Endothelial cell of umbilical vein (primary cell): ENCODE results near the gene CD300H. TPM values are rescaled to one million over a fixed set of nuclear protein-coding genes. Genes with fewer than 3 reads are reported as not detected.

Experiments used
- BruUV-seq: library from RNA; stranded (reverse); fragments of 400-500 nt; replicated peaks from 2 replicates; lab custom pipeline; 2021; lab: Mats Ljungman, UMichigan
- CTCF ChIA-PET: fragments of 300-600, 350-600 bp; sonication (Branson Sonifier 250); formaldehyde crosslinking; loops from one replicate; lab custom pipeline; 2021; ENCODE audit warnings: antibody characterized with exemption, inconsistent platforms; lab: Charles Lee
- POLR2A ChIA-PET: fragments of 300-600, 350-600 bp; sonication (Branson Sonifier 250); formaldehyde crosslinking; loops from one replicate; lab custom pipeline; 2021; ENCODE audit warnings: antibody characterized with exemption, inconsistent platforms; lab: Charles Lee
- DNase-seq: peaks from one replicate; pipeline ENCODE4 v3.0.0-alpha.2; 2011; ENCODE audit warnings: low read depth, low spot score
- FAIRE-seq: peaks from 2 replicates; lab custom pipeline; 2011; peaks lifted over from hg19 to GRCh38; lab: Jason Lieb, UNC
- H2AFZ ChIP-seq: 2 replicates; pipeline ENCODE4 v1.6.0; 2012; ENCODE audit warnings: low read depth, low read length, control low read depth, inconsistent platforms
- H3K27ac ChIP-seq: 2 replicates; pipeline ENCODE4 v1.5.1; 2011; ENCODE audit warnings: low read depth, mild to moderate bottlenecking, control low read depth, low read length, moderate library complexity; ENCODE audit not compliant: insufficient read depth
- H3K27me3 ChIP-seq, 2 experiments: 2 replicates each; pipeline versions ENCODE4 v1.6.0 to v1.6.1; 2011; ENCODE audit warnings: low read length in 2 of 2, mixed read lengths in 1 of 2; ENCODE audit not compliant: control insufficient read depth in 2 of 2, insufficient read depth in 2 of 2
- H3K36me3 ChIP-seq, 2 experiments: 2 replicates in 1 of 2; 3 replicates in 1 of 2; pipeline ENCODE4 v1.5.1; 2011; ENCODE audit warnings: low read length in 2 of 2, mild to moderate bottlenecking in 1 of 2, moderate library complexity in 1 of 2; ENCODE audit not compliant: control insufficient read depth in 2 of 2, insufficient read depth in 2 of 2; ENCODE audit errors: extremely low read depth in 1 of 2
- H3K4me1 ChIP-seq: 3 replicates; pipeline ENCODE4 v1.5.1; 2011; ENCODE audit warnings: mild to moderate bottlenecking, low read length; ENCODE audit not compliant: control insufficient read depth, insufficient read depth; ENCODE audit errors: extremely low read depth
- H3K4me2 ChIP-seq: 2 replicates; pipeline ENCODE4 v1.6.1; 2011; ENCODE audit warnings: low read length, control low read depth, mixed read lengths; ENCODE audit not compliant: insufficient read depth
- H3K4me3 ChIP-seq, 3 experiments: fragments of 200-600 bp in 1 of 3; sonication (generic), shearing (Covaris generic) in 1 of 3; replicated peaks in 1 of 3; 2 replicates each; pipeline ENCODE4 v1.5.1; 2011 to 2016; ENCODE audit warnings: control low read depth in 3 of 3, low read length in 3 of 3, mild to moderate bottlenecking in 2 of 3, inconsistent platforms in 1 of 3, low read depth in 1 of 3, moderate library complexity in 1 of 3; ENCODE audit not compliant: insufficient read depth in 1 of 3
- H3K79me2 ChIP-seq: 2 replicates; pipeline ENCODE4 v1.6.0; 2012; ENCODE audit warnings: low read length, inconsistent platforms; ENCODE audit not compliant: control insufficient read depth, insufficient read depth
- H3K9ac ChIP-seq: replicated peaks from 2 replicates; pipeline ENCODE3; 2011; ENCODE audit warnings: low read length, control low read depth; ENCODE audit not compliant: insufficient read depth; ENCODE audit errors: extremely low read depth
- H3K9me1 ChIP-seq: replicated peaks from 3 replicates; pipeline ENCODE4 v1.6.0; 2011; ENCODE audit warnings: mild to moderate bottlenecking, low read length; ENCODE audit not compliant: control insufficient read depth, insufficient read depth; ENCODE audit errors: extremely low read depth
- H3K9me3 ChIP-seq: replicated peaks from 2 replicates; pipeline ENCODE4 v1.5.1; 2012; ENCODE audit warnings: low read length, inconsistent platforms; ENCODE audit not compliant: control insufficient read depth, insufficient read depth
- H4K20me1 ChIP-seq: replicated peaks from 2 replicates; pipeline ENCODE3; 2011; ENCODE audit warnings: mild to moderate bottlenecking, low read length; ENCODE audit not compliant: control insufficient read depth, insufficient read depth; ENCODE audit errors: extremely low read depth
- EZH2 ChIP-seq: IDR thresholded peaks from 2 replicates; pipeline ENCODE4 v1.6.1; 2012; ENCODE audit warnings: borderline replicate concordance, low read depth, mild to moderate bottlenecking, moderate library complexity, low read length, inconsistent platforms; ENCODE audit not compliant: severe bottlenecking
- FOS ChIP-seq: IDR thresholded peaks from 2 replicates; pipeline ENCODE4 v1.6.1; 2011; ENCODE audit warnings: mild to moderate bottlenecking, low read length, moderate library complexity, borderline replicate concordance; ENCODE audit not compliant: insufficient read depth
- GATA2 ChIP-seq: IDR thresholded peaks from 2 replicates; pipeline ENCODE4 v1.7.0; 2011; ENCODE audit warnings: low read depth, mild to moderate bottlenecking, moderate library complexity, mixed read lengths, low read length; ENCODE audit not compliant: insufficient read length, insufficient read depth
- JUN ChIP-seq: IDR thresholded peaks from 2 replicates; pipeline ENCODE4 v1.6.1; 2011; ENCODE audit warnings: borderline replicate concordance, low read depth; ENCODE audit not compliant: insufficient read length, insufficient read depth
- MAX ChIP-seq: IDR thresholded peaks from 2 replicates; pipeline ENCODE4 v1.6.1; 2011; ENCODE audit not compliant: insufficient read depth, insufficient read length
- MYC ChIP-seq: IDR thresholded peaks from one replicate; pipeline ENCODE4 v1.6.1; 2011; ENCODE audit warnings: mild to moderate bottlenecking, low read depth, low read length
- POLR2A ChIP-seq: IDR thresholded peaks from 2 replicates; pipeline ENCODE4 v1.6.1; 2012; ENCODE audit warnings: low read depth, mild to moderate bottlenecking, control low read depth, low read length
- POLR2AphosphoS5 ChIP-seq: IDR thresholded peaks from 2 replicates; pipeline ENCODE4 v1.6.1; 2012; ENCODE audit warnings: low read depth, mild to moderate bottlenecking, control low read depth, low read length, moderate library complexity; ENCODE audit not compliant: insufficient read depth
- dilution Hi-C: fragments of 300-500 bp; cut with MboI; formaldehyde crosslinking; loops from one replicate; pipeline ENCODE4 v1.15.0; 2019; ENCODE audit warnings: low sequenced_read_pairs; ENCODE audit not compliant: extremely low pct_ligation_motif_present
- intact Hi-C: fragments of 100-400 bp; cut with micrococcal nuclease; formaldehyde crosslinking; loops from one replicate; pipeline ENCODE4 v1.10.0; 2022
- polyA plus RNA-seq, 4 experiments: library from polyadenylated mRNA; depleted of rRNA in 3 of 4; stranded (reverse) in 3 of 4; unstranded in 1 of 4; fragments of >200 nt; gene quantifications; 2 replicates each; pipeline versions ENCODE4 v1.2.1 to v1.2.3, GENCODE V29; 2011 to 2012; ENCODE audit warnings: missing spikeins in 1 of 4
- total RNA-seq: library from RNA; stranded (reverse); gene quantifications from 2 replicates; pipeline ENCODE4 v1.2.3, GENCODE V29; 2021
- TF ChIP-seq, protein P1 (sequence below), 2 donors: IDR thresholded peaks; 1 replicate in 1 of 2; 2 replicates in 1 of 2; pipeline ENCODE4 v1.5.1; 2011; ENCODE audit warnings: low read length in 2 of 2, mild to moderate bottlenecking in 2 of 2, moderate library complexity in 2 of 2, control low read depth in 1 of 2, inconsistent platforms in 1 of 2, low read depth in 1 of 2; ENCODE audit not compliant: insufficient read depth in 1 of 2; ENCODE audit errors: extremely low read depth in 1 of 2

The CD300H gene
- total and polyA plus RNA-seq, 2 donors (not counting 3 experiments of a cell fraction or from before 2014, with no cell fraction given): not detected

- TF ChIP-seq, protein P1, sequence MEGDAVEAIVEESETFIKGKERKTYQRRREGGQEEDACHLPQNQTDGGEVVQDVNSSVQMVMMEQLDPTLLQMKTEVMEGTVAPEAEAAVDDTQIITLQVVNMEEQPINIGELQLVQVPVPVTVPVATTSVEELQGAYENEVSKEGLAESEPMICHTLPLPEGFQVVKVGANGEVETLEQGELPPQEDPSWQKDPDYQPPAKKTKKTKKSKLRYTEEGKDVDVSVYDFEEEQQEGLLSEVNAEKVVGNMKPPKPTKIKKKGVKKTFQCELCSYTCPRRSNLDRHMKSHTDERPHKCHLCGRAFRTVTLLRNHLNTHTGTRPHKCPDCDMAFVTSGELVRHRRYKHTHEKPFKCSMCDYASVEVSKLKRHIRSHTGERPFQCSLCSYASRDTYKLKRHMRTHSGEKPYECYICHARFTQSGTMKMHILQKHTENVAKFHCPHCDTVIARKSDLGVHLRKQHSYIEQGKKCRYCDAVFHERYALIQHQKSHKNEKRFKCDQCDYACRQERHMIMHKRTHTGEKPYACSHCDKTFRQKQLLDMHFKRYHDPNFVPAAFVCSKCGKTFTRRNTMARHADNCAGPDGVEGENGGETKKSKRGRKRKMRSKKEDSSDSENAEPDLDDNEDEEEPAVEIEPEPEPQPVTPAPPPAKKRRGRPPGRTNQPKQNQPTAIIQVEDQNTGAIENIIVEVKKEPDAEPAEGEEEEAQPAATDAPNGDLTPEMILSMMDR (IDR thresholded peaks at IDR 0.05; ENCODE audit: extremely low read depth in 1 of 2, insufficient read depth in 1 of 2, low read depth in 1 of 2, low read length in 2 of 2): no peak
- TF ChIP-seq JUN: no peak
- no peak for TF ChIP-seq POLR2A
- TF ChIP-seq MAX: no peak
- no peak for TF ChIP-seq GATA2
- TF ChIP-seq FOS: no peak
- no peak for TF ChIP-seq MYC
- TF ChIP-seq EZH2: no peak
- TF ChIP-seq POLR2AphosphoS5: no peak
- Histone ChIP-seq H3K9me1 (no peaks in the 10 kb centered on the region), H3K79me2 (no peaks in the 10 kb centered on the region), H3K9me3 (peaks cover 2% of the 10 kb centered on the region), H3K36me3 (no peaks in the 10 kb centered on the region), H3K9ac (no peak overlapping the region), H3K4me2 (no peak overlapping the region), H3K27ac (no peak overlapping the region), H3K4me3 (no peak overlapping the region), H3K4me1 (no peaks in the 10 kb centered on the region), H2AFZ (no peak overlapping the region), H4K20me1 (no peaks in the 10 kb centered on the region), H3K27me3 (no peaks in the 10 kb centered on the region)
- FAIRE-seq (no peak), DNase-seq (no peak)
- intact Hi-C loops (no loop called here), dilution Hi-C loops (no loop called here)
- CTCF ChIA-PET: no interaction called here
- POLR2A ChIA-PET: no interaction called here
- BruUV-seq: no TSS peak
These were observed 41.5 kb downstream of the CD300H start for GRCh38 chr17:74525781-74526288.
